Measurements from ENCODE around the gene CLEC12A.
"Not testable (repeated sequence)": the region's sequence is repeated elsewhere in the genome, so short reads cannot be mapped to it uniquely, and the experiment has no call there.

CLEC12A gene
- long read RNA-seq, donor 1: 0 reads
- long read RNA-seq, donor 2: 0 reads
- long read RNA-seq, donor 3: 0 reads
- long read RNA-seq, donor 4: 0 reads
- long read RNA-seq, donor 5: 0 reads
- long read RNA-seq, donor 6: 0 reads
- long read RNA-seq, donor 7: 0 reads
- long read RNA-seq, donor 8: 0 reads

- no peak for DNase-seq
These were observed at the start of gene CLEC12A for GRCh38 chr12:9971181-9971580. Gene CLEC12A (plus strand): TSS chr12:9971409. CDS start chr12:9971597, 188 bp downstream.

- DNase-seq: no peak
These were observed 48.8 kb upstream of the CLEC12A start for GRCh38 chr12:9922429-9922828.

- peak; percentile 6 for DNase-seq
These were observed 45.4 kb upstream of the CLEC12A start for GRCh38 chr12:9925705-9926393.

GRCh38 chr12:9926876-9927275 is 44.3 kb upstream of the CLEC12A start:
- DNase-seq: no peak

- DNase-seq: no peak
These were observed 42.6 kb upstream of the CLEC12A start for GRCh38 chr12:9928607-9929006.

GRCh38 chr12:9931245-9931644 is 40.0 kb upstream of the CLEC12A start:
- DNase-seq: no peak

- no peak for DNase-seq
These were observed 38.9 kb upstream of the CLEC12A start, which contains the start of gene CLEC2A for GRCh38 chr12:9932270-9932669. Gene CLEC2A (minus strand): TSS chr12:9932370. CDS start chr12:9932329, 41 bp downstream.

GRCh38 chr12:9933958-9934357 is 37.3 kb upstream of the CLEC12A start:
- DNase-seq: no peak

- DNase-seq: no peak
These were observed 36.2 kb upstream of the CLEC12A start for GRCh38 chr12:9935026-9935425.

GRCh38 chr12:9936591-9936990 is 34.6 kb upstream of the CLEC12A start:
- DNase-seq: no peak

- no peak for DNase-seq
These were observed 30.8 kb upstream of the CLEC12A start for GRCh38 chr12:9940375-9940774.

GRCh38 chr12:9941838-9942237 is 29.4 kb upstream of the CLEC12A start:
- DNase-seq: no peak

GRCh38 chr12:9943240-9943639 is 28.0 kb upstream of the CLEC12A start:
- DNase-seq: no peak

- DNase-seq: no peak
These were observed 26.8 kb upstream of the CLEC12A start for GRCh38 chr12:9944391-9944790.

GRCh38 chr12:9947674-9948073 is 23.5 kb upstream of the CLEC12A start:
- no peak for DNase-seq

- DNase-seq: no peak
These were observed 22.5 kb upstream of the CLEC12A start for GRCh38 chr12:9948606-9949296.

- DNase-seq: no peak
These were observed 20.1 kb upstream of the CLEC12A start for GRCh38 chr12:9951026-9951675.

- not testable (repeated sequence) for DNase-seq
These were observed 18.1 kb upstream of the CLEC12A start for GRCh38 chr12:9952954-9953729.

- no peak for DNase-seq
These were observed 13.4 kb upstream of the CLEC12A start for GRCh38 chr12:9957834-9958233.

- no peak for DNase-seq
These were observed 10.6 kb upstream of the CLEC12A start for GRCh38 chr12:9960590-9960989.

GRCh38 chr12:9961106-9961505 is 10.1 kb upstream of the CLEC12A start:
- no peak for DNase-seq

- DNase-seq: no peak
These were observed 9.3 kb upstream of the CLEC12A start for GRCh38 chr12:9961901-9962300.
